Vagina (tissue), 2 donors: ENCODE results near the gene RALGPS2.

Experiments
- CTCF ChIP-seq, 3 experiments: fragments of 450-650 bp in 2 of 3; fragments of 200-600 bp in 1 of 3; sonication (generic) in 1 of 3; IDR thresholded peaks; one replicate each; pipeline ENCODE4 v1.5.1; 2017 to 2019; ENCODE audit warnings: antibody characterized with exemption in 3 of 3, mild to moderate bottlenecking in 2 of 3, moderate library complexity in 2 of 3
- POLR2A ChIP-seq, 2 donors: fragments of 450-650 bp; IDR thresholded peaks; one replicate each; pipeline ENCODE4 v1.6.1; 2017; ENCODE audit warnings: antibody characterized with exemption in 2 of 2, mild to moderate bottlenecking in 2 of 2, moderate library complexity in 2 of 2
- POLR2AphosphoS5 ChIP-seq, 2 donors: sonication (generic); formaldehyde crosslinking; IDR thresholded peaks; one replicate each; pipeline ENCODE4 v1.9.0; 2017; ENCODE audit warnings: antibody characterized with exemption in 2 of 2, mild to moderate bottlenecking in 2 of 2, low read depth in 1 of 2; ENCODE audit not compliant: insufficient read depth in 1 of 2

GRCh38 chr1:178726545-178726944 is 1.5 kb downstream of the RALGPS2 start:
- no peak for TF ChIP-seq POLR2AphosphoS5 (IDR thresholded peaks at IDR 0.05; ENCODE audit: insufficient read depth in 1 of 2, low read depth in 1 of 2)
- TF ChIP-seq CTCF (IDR thresholded peaks at IDR 0.05) = no peak
- TF ChIP-seq POLR2A (IDR thresholded peaks at IDR 0.05) = no peak
